Fibroblast of upper back skin (primary cell): ENCODE measurements around the gene DGKG.

Source experiments
- DNase-seq: peaks from one replicate; pipeline ENCODE4 v3.0.0-alpha.2; 2013

DGKG gene

DNA sequence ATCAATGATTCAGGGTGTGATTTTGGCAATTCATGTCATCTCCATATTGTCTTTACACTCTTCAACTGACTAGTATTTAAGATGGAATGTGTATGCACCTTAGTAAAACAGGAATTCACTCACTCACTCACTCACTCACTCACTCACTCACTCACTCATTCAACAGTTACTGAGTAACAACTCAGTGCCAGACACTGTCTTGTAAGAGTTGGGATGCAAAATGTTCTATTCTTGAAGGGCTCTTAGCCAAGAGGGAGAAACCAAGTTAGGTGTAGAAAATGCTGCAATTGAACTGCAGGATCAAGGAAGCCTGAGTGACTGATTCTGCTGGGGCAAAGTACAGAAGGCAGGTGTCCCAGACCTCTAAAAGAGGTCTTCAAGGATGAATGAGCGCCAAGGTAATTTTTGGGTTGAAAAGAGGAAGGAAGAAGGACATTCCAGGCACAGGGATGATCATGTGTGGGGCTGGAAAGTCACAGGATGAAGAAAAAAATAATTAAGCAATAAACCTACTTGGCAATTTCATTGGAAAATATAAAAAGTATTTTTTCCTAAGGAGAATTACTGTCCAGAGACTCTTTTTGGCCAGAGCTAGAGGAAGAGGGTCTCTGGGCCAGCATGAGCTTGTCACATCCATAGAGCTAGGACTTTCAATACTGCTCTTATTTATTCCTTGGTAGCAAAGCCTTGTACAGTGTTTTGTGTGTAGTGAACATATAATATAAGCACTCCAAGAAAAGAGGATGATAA, 194.2 kb downstream of the DGKG start:
- no peak for DNase-seq

DNA sequence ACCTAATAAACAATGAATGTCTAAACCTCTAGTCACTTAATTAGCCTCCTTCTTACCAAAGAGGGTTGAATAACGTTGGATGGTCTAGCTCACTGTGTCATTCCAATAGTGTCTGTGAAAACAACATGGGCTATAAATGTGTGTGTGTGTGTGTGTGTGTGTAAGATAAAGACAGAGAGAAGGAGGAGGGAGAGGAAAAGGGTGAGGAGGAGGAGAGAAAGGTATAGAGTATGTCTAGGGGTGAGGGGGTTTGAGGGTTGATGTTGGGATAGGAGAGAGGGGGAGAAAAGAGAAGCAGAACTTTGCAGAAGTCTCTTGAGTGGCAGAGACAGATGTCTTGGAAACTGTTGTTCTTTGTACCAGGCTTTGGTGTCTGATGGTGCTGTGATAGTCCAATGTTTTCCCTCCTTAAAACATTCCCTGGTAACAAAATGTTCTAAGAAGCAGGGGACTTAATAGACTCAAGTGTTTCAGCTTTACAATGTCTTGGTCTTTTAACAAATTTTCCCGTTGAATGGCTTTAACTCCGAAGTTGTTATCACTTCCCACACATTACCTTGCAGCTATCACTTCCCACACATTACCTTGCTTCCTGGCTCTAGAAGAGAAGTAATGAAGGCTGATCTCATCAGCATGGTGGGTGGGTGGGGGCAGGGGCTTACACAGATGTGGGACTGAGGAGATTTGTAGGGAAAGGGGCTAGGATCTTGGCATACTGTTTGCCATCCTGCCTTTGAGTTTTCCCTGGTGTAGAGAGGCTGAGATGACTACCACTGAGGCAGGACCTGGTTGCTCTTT, 195.3 kb downstream of the DGKG start:
- DNase-seq = no peak

DNA sequence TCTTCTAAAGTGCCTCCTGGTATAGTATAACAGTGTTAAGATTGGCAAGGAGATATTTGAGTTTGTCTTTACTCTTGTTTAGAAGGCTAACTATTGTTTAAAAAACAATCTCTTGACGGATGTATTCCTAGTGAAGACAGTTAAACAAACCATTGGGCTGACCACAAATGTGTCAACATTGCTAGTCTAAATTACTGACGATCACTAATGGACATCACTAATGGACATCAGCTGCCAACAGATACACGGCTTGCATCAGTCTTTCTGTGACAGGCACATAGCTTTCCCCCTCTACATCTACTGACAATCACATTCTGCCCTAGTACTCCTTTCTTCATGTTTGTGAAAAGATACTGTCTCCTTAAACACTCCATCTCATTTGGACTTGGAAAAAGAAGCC, 196.0 kb downstream of the DGKG start:
- no peak for DNase-seq

DNA sequence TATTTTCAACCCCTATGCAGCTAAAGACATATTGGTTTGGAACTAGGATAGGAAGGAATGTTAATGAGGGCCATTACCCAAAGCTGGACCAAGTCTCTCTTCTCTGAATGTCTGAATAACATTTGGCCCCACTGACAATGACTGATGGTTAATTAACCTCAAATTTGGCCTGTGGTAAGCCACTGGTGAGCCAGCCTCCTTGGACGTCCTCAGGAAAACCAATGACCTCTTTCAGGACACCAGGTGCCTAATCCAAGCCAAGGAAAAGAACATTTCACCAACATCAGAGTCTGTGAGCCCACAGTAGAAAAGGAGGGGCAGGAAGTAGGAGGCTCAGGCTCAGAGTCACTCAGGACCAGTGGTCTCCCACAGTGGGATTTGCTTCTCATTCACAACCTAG, 196.7 kb downstream of the DGKG start:
- DNase-seq = no peak

- DNase-seq = no peak
These were observed 197.3 kb downstream of the DGKG start for GRCh38 chr3:186164696-186165095.

DNA sequence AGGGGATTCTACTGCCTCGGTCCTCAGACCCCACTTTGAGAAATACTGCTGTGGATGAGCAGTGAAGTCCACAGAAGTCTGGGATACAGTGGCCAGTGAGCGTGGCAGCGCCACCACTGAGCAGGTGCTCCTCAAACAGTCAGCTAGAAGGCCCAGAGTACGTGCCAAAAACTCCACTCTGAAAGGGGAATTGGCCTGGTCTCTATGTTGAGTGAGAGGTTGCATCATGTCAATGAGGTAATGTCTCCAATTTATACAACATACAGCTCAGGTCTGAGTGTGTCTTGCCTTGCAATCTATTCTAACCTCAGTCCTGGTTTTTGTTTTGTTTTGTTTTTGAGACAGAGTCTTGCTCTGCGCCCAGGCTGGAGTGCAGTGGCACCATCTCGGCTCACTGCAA, 199.8 kb downstream of the DGKG start:
- peak; percentile 14 for DNase-seq

GRCh38 chr3:186160691-186161243, 201.3 kb downstream of the DGKG start:
- DNase-seq = no peak

DNA sequence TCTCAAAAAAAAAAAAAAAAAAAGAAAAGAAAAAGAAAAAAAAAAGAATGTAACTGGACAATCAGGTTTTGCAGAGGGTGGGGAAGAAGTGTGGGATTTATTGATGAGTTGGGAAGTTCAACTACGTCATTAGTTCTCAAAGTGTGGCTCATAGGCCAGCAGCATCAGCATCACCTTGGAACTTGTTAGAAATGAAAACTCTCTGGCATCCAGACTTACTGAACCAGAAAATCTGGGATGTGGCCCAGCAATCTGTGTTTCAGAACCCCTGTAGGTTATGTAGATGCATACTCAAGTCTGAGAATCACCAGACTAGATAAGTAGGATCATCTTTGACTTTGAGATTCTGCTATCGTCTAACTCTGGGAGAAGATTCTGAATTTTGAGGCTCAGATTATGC, 207.4 kb downstream of the DGKG start:
- no peak for DNase-seq

GRCh38 chr3:186152889-186153292, 209.1 kb downstream of the DGKG start:
- no peak for DNase-seq

- DNase-seq = no peak
These were observed 209.7 kb downstream of the DGKG start for GRCh38 chr3:186152361-186152798.

DNA sequence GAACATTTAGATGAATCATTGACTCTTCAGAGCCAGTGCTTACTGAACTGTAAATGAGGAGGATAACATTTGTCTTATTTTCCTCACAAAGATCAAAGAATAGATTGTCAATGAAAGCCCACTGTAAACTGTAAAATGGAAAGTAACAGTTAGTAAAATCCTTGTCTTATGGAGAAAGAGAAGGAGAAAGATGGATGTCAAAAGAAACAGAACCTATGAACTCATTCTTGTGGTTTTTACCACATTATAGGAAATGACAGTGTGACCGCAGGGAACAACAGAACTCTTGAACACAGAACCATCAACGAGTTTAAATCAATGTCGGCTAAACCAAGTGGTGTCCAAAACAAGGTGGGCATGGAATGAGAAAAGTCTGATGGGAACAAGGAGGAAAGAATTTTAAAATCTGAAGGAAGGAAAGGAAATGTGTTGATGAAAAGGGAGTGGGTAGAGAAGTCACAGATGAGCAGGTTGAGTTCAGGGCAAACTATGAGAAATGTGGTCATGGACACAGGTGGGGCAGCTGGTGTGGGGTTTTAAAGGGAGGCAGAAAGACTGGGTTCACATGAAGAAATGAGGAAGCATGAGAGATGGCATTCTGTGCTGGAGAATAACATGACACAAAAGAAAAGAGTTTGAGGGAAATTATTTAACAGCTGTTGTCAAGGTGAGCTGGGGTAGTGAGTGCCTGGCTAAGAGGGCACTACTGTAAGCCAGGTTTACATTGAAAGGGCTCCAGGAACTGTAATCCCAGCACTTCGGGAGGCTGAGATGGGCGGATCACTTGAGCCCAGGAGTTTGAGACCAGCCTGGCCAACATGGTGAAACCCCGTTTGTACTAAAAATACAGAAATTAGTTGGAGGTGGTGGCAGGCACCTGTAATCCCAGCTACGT, 210.7 kb downstream of the DGKG start:
- DNase-seq = no peak

- DNase-seq = no peak
These were observed 211.8 kb downstream of the DGKG start for GRCh38 chr3:186150041-186150830.

GRCh38 chr3:186149319-186149960, 212.6 kb downstream of the DGKG start:
- no peak for DNase-seq

GRCh38 chr3:186144257-186144656, 217.8 kb downstream of the DGKG start:
- no peak for DNase-seq

DNA sequence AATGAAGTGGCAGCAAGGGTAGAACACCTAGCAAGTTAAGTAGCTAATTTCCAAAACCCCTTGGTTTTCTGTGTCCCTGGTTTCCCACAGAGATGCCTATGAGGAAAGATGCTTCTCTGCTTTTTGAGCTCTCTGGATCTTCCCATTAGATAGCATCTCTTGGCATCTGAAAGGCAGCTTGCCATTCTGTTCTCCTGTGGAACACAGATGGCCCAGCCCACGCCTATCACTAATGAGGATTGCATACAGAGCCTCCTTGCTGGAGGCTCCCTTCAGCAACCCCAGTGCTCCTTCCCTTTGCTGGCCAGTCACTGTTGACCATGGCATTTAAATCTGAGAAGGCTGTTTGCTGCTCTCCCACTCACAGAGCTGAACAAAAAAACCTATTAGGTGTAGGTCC, 218.8 kb downstream of the DGKG start:
- DNase-seq = no peak

GRCh38 chr3:186142393-186142932, 219.6 kb downstream of the DGKG start:
- peak; percentile 80 for DNase-seq

- DNase-seq = no peak
These were observed 220.2 kb downstream of the DGKG start for GRCh38 chr3:186141790-186142189.

GRCh38 chr3:186138272-186138981, 223.6 kb downstream of the DGKG start:
- no peak for DNase-seq

DNA sequence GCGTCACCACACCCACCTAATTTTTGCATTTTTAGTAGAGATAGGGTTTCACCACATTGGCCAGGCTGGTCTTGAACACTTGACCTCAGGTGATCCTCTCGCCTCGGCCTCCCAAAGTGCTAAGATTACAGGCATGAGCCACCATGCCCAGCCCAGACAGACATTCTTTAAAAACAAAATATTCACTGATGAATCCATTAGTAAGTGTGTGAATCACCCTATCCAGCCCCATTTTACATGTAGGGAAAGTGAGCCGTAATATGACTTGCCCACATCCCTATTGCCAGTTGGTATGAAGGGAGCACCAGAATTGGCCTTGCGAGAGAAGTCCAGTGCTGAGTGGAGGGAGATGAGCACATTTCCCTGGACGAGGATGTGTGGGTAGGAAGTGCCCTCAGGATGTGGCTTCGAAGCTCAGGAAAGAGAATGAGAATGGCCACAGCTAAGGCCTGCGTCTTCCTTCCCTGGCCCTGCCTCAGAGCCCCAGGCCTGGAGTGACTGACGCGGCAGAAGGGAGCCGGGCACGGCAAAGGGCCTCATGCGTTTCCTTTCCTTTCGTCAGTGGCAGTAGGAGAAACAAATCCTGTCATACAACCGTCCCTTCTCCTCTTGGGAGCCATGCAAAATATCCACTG, 224.9 kb downstream of the DGKG start:
- no peak for DNase-seq

DNA sequence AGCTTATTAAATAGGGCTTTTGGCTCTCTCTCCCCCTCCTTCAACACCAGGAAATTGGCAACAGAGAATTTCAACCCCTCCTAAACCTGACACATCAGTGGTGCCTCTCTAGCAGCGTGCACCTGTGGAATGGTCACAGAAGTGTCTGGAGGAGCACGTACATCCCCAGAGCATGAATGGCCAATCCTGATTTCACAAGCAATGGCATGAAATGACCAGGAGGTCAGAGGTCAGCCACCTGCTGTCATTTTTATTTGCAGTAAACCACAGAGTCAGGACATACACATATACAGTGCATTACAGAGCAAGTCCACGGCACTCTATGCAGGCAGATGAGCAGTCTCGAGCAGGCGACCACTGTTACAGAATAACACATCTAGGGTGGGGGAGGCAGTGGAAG, 228.1 kb downstream of the DGKG start:
- DNase-seq = no peak
